K562 (cell line): Measurements from ENCODE around the gene HSD11B2. TPM values are rescaled to one million over a fixed set of nuclear protein-coding genes. Genes with fewer than 3 reads are reported as not detected.

Experiments
- ATAC-seq: fragments of 200-7000 bp; cut with Tn5 transposase; 3 replicates; pipeline ENCODE4 v1.9.1; 2020; ENCODE audit warnings: moderate library complexity
- BruUV-seq: library from RNA; stranded (reverse); fragments of 400-500 nt; replicated peaks from 2 replicates; lab custom pipeline; 2021; lab: Mats Ljungman, UMichigan
- CTCF ChIA-PET: fragments of 300-600 bp; formaldehyde crosslinking; extraction: SDS; loops from one replicate; lab custom pipeline; 2021; ENCODE audit warnings: low intra/inter-chr PET ratio; lab: Yijun Ruan, JAX
- POLR2A ChIA-PET: fragments of 300-600, 350-650 bp; sonication (Branson Sonifier 250); formaldehyde crosslinking; extraction: SDS; loops from one replicate; lab custom pipeline; 2021; ENCODE audit warnings: antibody characterized with exemption, inconsistent platforms; lab: Yijun Ruan, JAX
- DNase-seq, 4 experiments: peaks; one replicate each; pipeline versions ENCODE4 v3.0.0 to v3.0.0-alpha.2; 2011 to 2018; ENCODE audit warnings: low spot score in 3 of 4, mixed read lengths in 3 of 4; ENCODE audit errors: extremely low read depth in 1 of 4
- FAIRE-seq: peaks from 2 replicates; lab custom pipeline; 2011; peaks lifted over from hg19 to GRCh38; lab: Jason Lieb, UNC
- H2AFZ ChIP-seq: 2 replicates; pipeline ENCODE4 v1.6.0; 2011; ENCODE audit warnings: low read depth, low read length, control low read depth, inconsistent platforms
- H3K27ac ChIP-seq: fragments of 200-600 bp; 3 replicates; pipeline ENCODE4 v1.8.0; 2011; ENCODE audit warnings: low read depth, mild to moderate bottlenecking, control low read depth, inconsistent platforms, low read length, moderate library complexity, mixed read lengths; ENCODE audit errors: extremely low read depth
- H3K27me3 ChIP-seq, 2 experiments: fragments of 300-600 bp in 1 of 2; 2 replicates in 1 of 2; 3 replicates in 1 of 2; pipeline versions ENCODE4 v1.6.0 to v1.8.0; 2011; ENCODE audit warnings: inconsistent platforms in 2 of 2, low read length in 2 of 2, mild to moderate bottlenecking in 1 of 2, mixed read lengths in 1 of 2, moderate library complexity in 1 of 2; ENCODE audit not compliant: control insufficient read depth in 2 of 2, insufficient read depth in 2 of 2
- H3K36me3 ChIP-seq: fragments of 300-600 bp; 3 replicates; pipeline ENCODE4 v1.8.0; 2011; ENCODE audit warnings: mild to moderate bottlenecking, low read length, inconsistent platforms; ENCODE audit not compliant: control insufficient read depth, insufficient read depth
- H3K4me1 ChIP-seq, 2 experiments: fragments of 200-600 bp in 1 of 2; replicated peaks in 1 of 2; 2 replicates in 1 of 2; 3 replicates in 1 of 2; pipeline versions ENCODE4 v1.5.1 to v1.8.0; 2011; ENCODE audit warnings: inconsistent platforms in 2 of 2, low read length in 2 of 2, mild to moderate bottlenecking in 1 of 2, mixed read lengths in 1 of 2, moderate library complexity in 1 of 2; ENCODE audit not compliant: control insufficient read depth in 2 of 2, insufficient read depth in 2 of 2
- H3K4me2 ChIP-seq: 2 replicates; pipeline ENCODE4 v1.6.1; 2011; ENCODE audit warnings: low read length, control low read depth, inconsistent platforms, mixed read lengths; ENCODE audit not compliant: insufficient read depth
- H3K4me3 ChIP-seq: fragments of 200-600 bp; sonication (generic), shearing (Covaris generic); 2 replicates; pipeline ENCODE4 v1.5.1; 2016; ENCODE audit warnings: control low read depth, inconsistent platforms
- H3K79me2 ChIP-seq: fragments of 200-600 bp; 3 replicates; pipeline ENCODE4 v1.8.0; 2011; ENCODE audit warnings: low read length, inconsistent platforms; ENCODE audit not compliant: control insufficient read depth, insufficient read depth
- H3K9ac ChIP-seq, 2 experiments: 2 replicates each; pipeline versions ENCODE4 v1.6.0 to v1.6.1; 2011; ENCODE audit warnings: low read depth in 2 of 2, low read length in 2 of 2, control low read depth in 1 of 2, inconsistent platforms in 1 of 2, mild to moderate bottlenecking in 1 of 2, mixed read lengths in 1 of 2; ENCODE audit not compliant: insufficient read depth in 1 of 2
- H3K9me1 ChIP-seq: one replicate; pipeline ENCODE4 v1.6.0; 2011; ENCODE audit warnings: inconsistent platforms, mild to moderate bottlenecking, low read length, moderate library complexity; ENCODE audit not compliant: control insufficient read depth, insufficient read depth
- H3K9me3 ChIP-seq: replicated peaks from 2 replicates; pipeline ENCODE4 v1.5.1; 2011; ENCODE audit warnings: low read depth, low read length, inconsistent platforms; ENCODE audit not compliant: control insufficient read depth, insufficient read depth
- H4K20me1 ChIP-seq: replicated peaks from 2 replicates; pipeline ENCODE4 v1.6.1; 2011; ENCODE audit warnings: low read length, inconsistent platforms, mixed read lengths; ENCODE audit not compliant: control insufficient read depth, insufficient read depth
- ARID3A ChIP-seq: IDR thresholded peaks from 2 replicates; pipeline ENCODE4 v1.6.1; 2012; ENCODE audit warnings: low read depth, low read length, improper control_type of control experiment, borderline replicate concordance
- C11orf30 ChIP-seq: fragments of 450-650 bp; IDR thresholded peaks from 2 replicates; pipeline ENCODE4 v1.6.1; 2016; ENCODE audit warnings: low read depth, mild to moderate bottlenecking
- CBFA2T3 ChIP-seq: fragments of 450-650 bp; IDR thresholded peaks from 2 replicates; pipeline ENCODE4 v1.6.1; 2017
- CREB3L1 ChIP-seq: fragments of 450-650 bp; IDR thresholded peaks from 2 replicates; pipeline ENCODE4 v1.6.1; 2014; ENCODE audit warnings: low read depth, mild to moderate bottlenecking, moderate library complexity, borderline replicate concordance
- EP400 ChIP-seq: fragments of 450-650 bp; IDR thresholded peaks from 2 replicates; pipeline ENCODE4 v1.6.1; 2017; ENCODE audit warnings: antibody characterized with exemption, mild to moderate bottlenecking, moderate library complexity
- HDAC2 ChIP-seq: fragments of 450-650 bp; IDR thresholded peaks from 2 replicates; pipeline ENCODE4 v1.6.1; 2016; ENCODE audit warnings: mild to moderate bottlenecking
- KDM1A ChIP-seq, 2 experiments: fragments of 450-650 bp; IDR thresholded peaks; 2 replicates each; pipeline ENCODE4 v1.6.1; 2016; ENCODE audit warnings: mild to moderate bottlenecking in 2 of 2
- MLLT1 ChIP-seq, 2 experiments: fragments of 450-650 bp; IDR thresholded peaks; 2 replicates each; pipeline ENCODE4 v1.6.1; 2016
- MLX ChIP-seq, 2 experiments: fragments of 450-650 bp in 1 of 2; sonication (generic) in 1 of 2; formaldehyde crosslinking; conservative IDR thresholded peaks; 2 replicates each; pipeline versions ENCODE4 v1.4.0 to v1.8.1; 2020 to 2022; ENCODE audit warnings: mild to moderate bottlenecking in 1 of 2, missing genetic modification reagents in 1 of 2
- MTA1 ChIP-seq: fragments of 450-650 bp; IDR thresholded peaks from 2 replicates; pipeline ENCODE4 v1.6.1; 2017; ENCODE audit warnings: borderline replicate concordance
- POLR2AphosphoS5 ChIP-seq: IDR thresholded peaks from 2 replicates; pipeline ENCODE4 v1.6.1; 2011; ENCODE audit warnings: mild to moderate bottlenecking, low read depth, low read length, moderate library complexity; ENCODE audit not compliant: control insufficient read depth, insufficient read depth
- POLR3A ChIP-seq: IDR thresholded peaks from 2 replicates; pipeline ENCODE4 v1.6.1; 2011; ENCODE audit warnings: borderline replicate concordance, mild to moderate bottlenecking, moderate library complexity; ENCODE audit not compliant: insufficient read length, insufficient read depth; ENCODE audit errors: extremely low read depth
- SREBF1 ChIP-seq: fragments of 150-350 bp; IDR thresholded peaks from 2 replicates; pipeline ENCODE4 v1.6.1; 2014; ENCODE audit warnings: antibody characterized with exemption, low read depth, low read length, borderline replicate concordance
- U2AF1 ChIP-seq: fragments of 200-400 bp; formaldehyde crosslinking; optimal IDR thresholded peaks from 2 replicates; pipeline ENCODE3; 2017; ENCODE audit warnings: mild to moderate bottlenecking, low read depth, low read length, moderate library complexity
- ZC3H8 ChIP-seq: fragments of 450-650 bp; IDR thresholded peaks from 2 replicates; pipeline ENCODE4 v1.6.1; 2017
- ZNF224 ChIP-seq: sonication (generic); formaldehyde crosslinking; IDR thresholded peaks from 2 replicates; pipeline ENCODE4 v1.8.0; 2022; ENCODE audit warnings: mild to moderate bottlenecking, missing genetic modification reagents
- WGBS: fragments of 100-300 bp; shearing (Covaris generic); methylation state at CpG from one replicate; pipeline ENCODE4 v1.1.6; 2016; ENCODE audit warnings: low coverage, mixed read lengths; ENCODE audit not compliant: insufficient coverage; ENCODE audit errors: missing lambda C conversion rate; 5-methylcytosine and 5-hydroxymethylcytosine counted together
- in situ Hi-C: fragments of 300-500 bp; cut with MboI; formaldehyde crosslinking; loops from 4 replicates; pipeline ENCODE4 v1.15.0; 2018; ENCODE audit warnings: inconsistent platforms, mixed read lengths
- intact Hi-C: fragments of 100-400 bp; cut with micrococcal nuclease; formaldehyde crosslinking; loops from 2 replicates; pipeline ENCODE4 v1.14.2; 2022
- polyA plus RNA-seq, 8 experiments: library from polyadenylated mRNA; depleted of rRNA in 4 of 8; stranded (reverse) in 5 of 8; unstranded in 3 of 8; fragments of >200 nt; fragmentation: Nextera tagmentation in 2 of 8; fragmentation: Illumina TruSeq in 1 of 8; extraction: Ambion mirVana in 2 of 8; extraction: Trizol in 1 of 8; gene quantifications; 2 replicates each; pipeline versions ENCODE4 v1.2.1 to v1.2.3, GENCODE V29; 2011 to 2014; ENCODE audit warnings: inconsistent platforms in 1 of 8, missing spikeins in 1 of 8
- total RNA-seq, 7 experiments: library from RNA; depleted of rRNA in 6 of 7; stranded (reverse); fragments of >200 nt in 6 of 7; fragmentation: Illumina TruSeq in 2 of 7; extraction: Trizol in 2 of 7; gene quantifications; 2 replicates each; pipeline versions ENCODE4 v1.2.1 to v1.2.3, GENCODE V29; 2011 to 2021; ENCODE audit warnings: low replicate concordance in 1 of 7

The HSD11B2 gene
- total and polyA plus RNA-seq, 9 of the 15 experiments (the other 6 are each of a cell fraction or from before 2014, with no cell fraction given) = 0.08 to 2.0 (median 0.79) TPM

GRCh38 chr16:67481561-67482232, 50.8 kb downstream of the HSD11B2 start:
- Histone ChIP-seq H3K4me1 (peaks cover 22 to 31% of the 10 kb centered on the region in 2 experiments), H2AFZ (peak overlapping the region; percentile 95), H3K27me3 (no peaks in the 10 kb centered on the region), H3K27ac (peak overlapping the region; percentile 91), H3K9me3 (no peaks in the 10 kb centered on the region), H3K9ac (peak overlapping the region; percentile 89 to 91), H3K4me3 (peak overlapping the region; percentile 80), H4K20me1 (no peaks in the 10 kb centered on the region), H3K9me1 (no peaks in the 10 kb centered on the region), H3K79me2 (peaks cover 52% of the 10 kb centered on the region), H3K36me3 (peaks cover 11% of the 10 kb centered on the region; the same call in 2 of the 3 replicates), H3K4me2 (peak overlapping the region; percentile 99)
- POLR2A ChIA-PET = interaction anchor here (0.7 to 2.0 kb wide), 6 partner anchors 8 to 234 kb away, joined by 3 to 7 read pairs (median 4); no protein-coding TSS in a partner anchor
- 3% methylated on average over 16 of the region's 17 CpGs for WGBS
- in situ Hi-C loops (no loop called here), intact Hi-C loops (loop anchor here (1.0 kb wide), 1 partner anchor 33 kb away; no protein-coding TSS in a partner anchor)
- FAIRE-seq = peak; percentile 55
- DNase-seq = peak in 1 of 4 experiments; percentile 74
- TSS peak; percentile 88 for BruUV-seq
- CTCF ChIA-PET = interaction anchor here (0.6 to 1.6 kb wide), 4 partner anchors 16 to 558 kb away, joined by 3 to 12 read pairs (median 3); no protein-coding TSS in a partner anchor
- ATAC-seq = peak; percentile 21
- TF ChIP-seq ZC3H8 (no peak), MLLT1 (IDR thresholded peaks at IDR 0.05) (peak; percentile 22 to 47; a peak in 1 of 4 replicates), SREBF1 (no peak), POLR3A (no peak), ARID3A (no peak), C11orf30 (no peak), U2AF1 (no peak), KDM1A (IDR thresholded peaks at IDR 0.05) (peak in 1 of 2 experiments; percentile 45; a peak in 1 of 4 replicates), MTA1 (peak; percentile 72; the same call in 1 of the 2 replicates), CREB3L1 (0 out of 2 replicates have a peak, but pooled peaks have one; percentile 38), POLR2AphosphoS5 (peak; percentile 31; the same call in 1 of the 2 replicates), MLX (CRISPR knock-in tag; conservative IDR thresholded peaks at IDR 0.05) (no peak), ZNF224 (0 out of 2 replicates have a peak, but pooled peaks have one; percentile 56), EP400 (0 out of 2 replicates have a peak, but pooled peaks have one; percentile 5), CBFA2T3 (no peak), HDAC2 (peak; percentile 50; the same call in 1 of the 2 replicates)
